Stimulated activated CD4-positive, alpha-beta T cell treated with anti-CD3 and anti-CD28 coated beads, TNF-alpha, amount 100 ng/mL, for 1 hour (primary cell): Measurements from ENCODE around the gene PUSL1.

Source experiments
- DNase-seq, 3 donors: peaks; one replicate each; pipeline ENCODE4 v3.0.0-alpha.2; 2020; ENCODE audit warnings: low read depth in 3 of 3, low spot score in 1 of 3

PUSL1 gene

DNA sequence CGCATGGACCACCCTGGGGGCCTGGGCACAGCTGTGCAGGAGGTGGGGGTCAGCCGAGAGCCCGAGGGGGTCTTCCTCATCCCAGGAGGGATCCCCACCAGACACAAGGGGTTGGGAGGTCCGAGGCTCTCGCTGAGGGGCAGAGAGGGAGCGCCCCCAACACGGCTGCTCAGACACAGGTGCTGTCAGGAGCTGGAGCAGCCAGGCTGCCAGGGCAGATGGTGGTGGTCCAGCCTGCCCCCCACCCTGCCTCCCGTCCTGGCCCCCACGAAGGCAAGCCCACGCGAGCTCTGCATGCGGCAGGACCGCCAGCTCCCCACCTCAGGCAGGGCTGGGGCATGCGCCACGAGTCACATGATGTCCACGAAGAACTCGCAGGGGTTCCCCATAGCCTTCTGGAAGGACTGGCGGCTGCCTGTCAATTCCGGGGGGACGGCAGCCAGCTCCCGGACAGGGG lies 27.4 kb downstream of the PUSL1 start:
- no peak for DNase-seq

DNA sequence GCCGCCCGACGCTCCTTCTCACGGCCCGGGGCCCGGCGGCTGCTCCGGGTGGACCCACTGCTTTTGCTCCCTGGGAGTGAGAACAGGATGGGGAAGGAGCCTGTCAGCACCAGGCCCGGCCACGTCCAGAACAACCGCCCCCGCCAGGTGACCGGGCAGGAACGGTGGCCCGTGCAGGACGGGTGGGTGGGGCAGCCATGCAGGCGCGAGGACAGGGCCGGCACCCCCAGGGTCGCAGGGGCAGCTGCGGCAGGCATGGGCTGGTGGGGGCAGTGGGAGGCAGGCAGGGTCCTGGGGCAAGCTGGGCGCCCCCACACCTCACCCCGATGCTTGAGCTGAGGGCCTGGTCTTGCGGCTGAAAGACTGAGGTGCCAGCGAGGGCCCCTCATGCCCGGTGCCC lies 28.0 kb downstream of the PUSL1 start:
- no peak for DNase-seq

DNA sequence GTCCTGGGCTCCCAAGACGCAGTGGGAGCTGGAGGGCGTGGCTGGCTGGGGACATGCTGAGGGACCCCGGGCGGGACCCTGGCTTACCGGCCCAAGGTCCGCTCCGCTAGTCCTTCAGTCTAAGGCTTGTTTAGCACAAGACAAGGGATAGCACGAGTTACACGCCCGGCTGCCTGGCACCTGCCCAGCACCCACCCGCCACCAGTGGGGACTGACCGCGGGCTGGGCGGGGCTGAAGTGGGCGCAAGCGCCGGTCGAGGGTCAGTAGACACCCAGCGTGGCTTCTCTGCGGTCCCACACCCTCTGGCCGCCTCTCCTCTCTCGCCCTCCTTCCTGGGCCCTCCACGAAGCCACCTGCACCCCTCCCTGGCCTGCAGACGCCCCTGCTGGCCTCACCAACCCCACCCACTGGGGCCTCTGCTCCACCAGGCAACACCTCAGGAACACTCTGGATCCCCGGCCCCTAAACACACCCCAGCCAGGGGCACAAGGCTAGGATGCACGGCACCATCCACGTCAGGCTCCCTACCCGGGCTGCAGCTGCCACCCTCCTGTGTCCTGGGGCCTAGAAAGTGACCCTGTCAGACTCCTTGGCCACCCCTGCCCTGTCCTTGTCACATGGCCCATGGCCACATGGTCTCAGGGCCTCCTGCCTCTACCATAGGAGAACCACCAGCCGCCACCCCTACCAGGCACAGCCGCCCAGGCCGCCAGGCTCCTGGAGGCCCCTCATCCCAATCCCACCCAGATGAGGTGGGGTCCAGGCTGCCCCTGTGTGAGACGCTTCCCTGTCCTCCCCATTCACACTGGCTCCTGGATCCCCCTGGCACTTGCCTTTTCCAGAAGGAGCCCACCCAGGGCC lies 28.8 kb downstream of the PUSL1 start:
- DNase-seq: no peak

DNA sequence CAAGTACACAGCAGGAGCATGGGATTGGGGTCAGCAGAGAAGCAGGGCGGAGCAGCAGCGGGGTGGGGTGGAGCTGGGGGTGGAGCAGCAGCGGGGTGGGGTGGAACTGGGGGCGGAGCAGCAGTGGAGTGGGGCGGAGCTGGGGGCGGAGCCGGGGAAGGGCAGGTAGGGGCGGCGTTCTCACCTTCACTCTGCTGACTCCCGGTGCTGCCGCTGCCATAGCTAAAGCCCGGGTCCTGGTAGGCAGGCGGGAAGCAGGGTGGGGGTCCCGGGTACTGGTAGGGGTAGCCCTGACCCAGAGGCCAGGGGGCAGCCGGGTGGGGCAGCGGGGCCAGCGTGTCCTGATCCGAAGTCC lies 29.4 kb downstream of the PUSL1 start:
- no peak for DNase-seq

DNA sequence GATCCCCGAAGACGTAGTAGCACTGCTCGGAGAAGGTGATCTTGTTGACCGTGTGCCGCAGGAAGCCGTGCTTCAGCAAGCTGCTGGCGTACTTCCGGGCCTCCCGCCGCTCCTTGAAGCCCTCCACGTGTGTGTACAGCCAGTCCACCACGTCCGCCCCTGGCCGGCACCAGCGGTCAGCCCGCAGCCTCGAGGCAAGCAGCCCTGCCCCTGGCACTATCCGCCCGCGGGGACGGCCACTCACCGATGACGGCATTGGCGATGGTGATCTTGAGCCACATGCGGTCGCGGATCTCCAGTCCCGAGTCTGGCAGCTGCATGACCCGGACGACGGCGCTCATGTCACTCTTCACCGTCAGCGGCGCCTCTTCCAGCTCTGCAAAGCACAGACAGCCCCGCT lies 29.9 kb downstream of the PUSL1 start:
- no peak for DNase-seq

DNA sequence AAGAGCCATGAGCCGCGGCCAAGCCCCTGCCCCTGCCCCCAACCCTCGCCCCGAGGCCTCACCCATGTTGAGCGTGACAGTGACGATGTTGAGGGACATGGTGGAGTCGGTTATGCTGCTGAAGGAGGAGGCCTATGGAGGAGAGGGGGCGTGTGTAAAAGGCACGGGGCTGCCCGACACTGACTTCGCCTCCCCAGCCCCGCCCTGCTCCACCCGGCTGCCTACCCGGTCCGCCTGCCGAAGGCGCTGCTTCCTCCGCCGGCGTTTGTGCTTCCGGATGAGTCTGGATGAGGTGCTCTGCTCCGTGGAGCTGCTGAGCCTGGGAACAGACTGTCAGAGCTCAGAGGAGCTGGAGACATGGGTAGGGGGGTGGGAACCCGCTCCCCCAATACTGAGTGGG lies 31.8 kb downstream of the PUSL1 start:
- DNase-seq: no peak

DNA sequence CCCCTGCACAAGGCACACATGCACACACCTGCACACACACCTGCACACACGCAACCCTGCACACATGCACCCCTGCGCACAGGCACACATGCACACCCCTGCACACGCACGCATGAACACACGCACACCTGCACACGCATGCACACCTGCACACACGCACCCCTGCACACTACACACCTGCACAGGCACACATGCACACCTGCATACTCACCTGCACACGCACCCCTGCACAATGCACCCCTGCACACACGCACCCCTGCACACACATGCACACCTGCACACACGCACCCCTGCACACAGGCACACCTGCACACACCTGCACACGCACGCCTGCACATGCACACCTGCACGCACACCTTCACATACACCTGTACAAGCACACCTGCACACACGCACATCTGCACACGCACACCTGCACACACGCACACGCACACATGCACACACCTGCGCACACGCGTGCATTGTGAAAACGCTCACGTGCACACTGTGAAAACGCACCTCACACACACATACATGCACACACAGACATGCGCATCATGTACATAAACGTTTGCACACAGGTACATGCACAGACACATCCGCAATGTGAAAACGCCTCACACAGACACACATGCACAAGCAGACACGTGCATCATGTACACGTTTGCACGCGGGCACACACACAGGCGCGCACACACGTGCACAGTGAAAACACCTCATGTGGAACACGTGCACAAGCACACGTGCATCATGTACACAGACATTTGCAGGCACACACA lies 32.6 kb downstream of the PUSL1 start:
- no peak for DNase-seq

DNA sequence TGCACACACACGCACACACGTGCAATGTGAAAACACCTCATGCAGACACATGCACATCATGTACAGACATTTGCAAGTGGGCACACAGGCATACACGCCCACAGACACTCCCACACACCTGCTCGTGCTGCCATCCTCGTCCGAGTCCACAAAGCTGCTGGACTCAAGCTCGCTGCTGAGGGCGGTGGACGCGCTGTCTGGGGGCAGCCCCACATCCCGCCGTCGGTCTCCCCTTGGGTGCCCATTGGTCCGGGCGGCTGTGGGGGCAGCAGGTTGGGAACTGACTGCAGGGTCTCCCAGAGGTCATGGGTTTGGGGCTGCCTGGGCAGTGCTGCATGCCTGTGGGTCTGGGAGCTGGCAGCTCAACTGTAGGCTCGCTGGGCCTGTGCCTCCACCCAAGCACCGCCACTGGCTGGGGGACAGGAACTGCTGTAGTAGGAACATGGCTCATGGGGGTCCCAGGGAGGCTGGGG lies 33.2 kb downstream of the PUSL1 start:
- DNase-seq: no peak

DNA sequence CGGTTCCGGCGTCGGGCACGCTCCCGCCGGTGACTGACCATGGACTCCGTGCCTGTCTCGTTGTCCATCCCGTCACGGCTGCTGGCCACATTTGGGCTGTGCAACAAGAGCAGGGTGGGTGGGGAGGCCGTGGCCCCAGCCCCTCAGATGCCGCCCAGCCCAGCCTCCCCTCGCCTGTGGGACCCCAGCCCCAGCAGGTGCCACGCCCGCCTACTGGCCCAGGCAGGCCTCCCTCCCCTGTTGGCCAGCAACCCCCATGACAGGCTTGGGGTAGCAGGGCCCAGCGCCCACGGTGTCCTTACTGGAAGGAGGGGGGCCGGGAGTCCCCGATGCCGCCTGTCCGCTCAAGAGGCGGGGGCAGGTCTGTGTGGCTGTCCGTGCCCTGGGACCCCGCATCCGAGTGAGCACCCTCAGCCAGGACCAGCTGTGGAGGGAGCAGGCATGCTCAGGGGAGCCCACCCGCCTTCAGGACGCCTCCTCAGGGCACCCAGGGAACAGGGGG lies 33.7 kb downstream of the PUSL1 start:
- no peak for DNase-seq

DNA sequence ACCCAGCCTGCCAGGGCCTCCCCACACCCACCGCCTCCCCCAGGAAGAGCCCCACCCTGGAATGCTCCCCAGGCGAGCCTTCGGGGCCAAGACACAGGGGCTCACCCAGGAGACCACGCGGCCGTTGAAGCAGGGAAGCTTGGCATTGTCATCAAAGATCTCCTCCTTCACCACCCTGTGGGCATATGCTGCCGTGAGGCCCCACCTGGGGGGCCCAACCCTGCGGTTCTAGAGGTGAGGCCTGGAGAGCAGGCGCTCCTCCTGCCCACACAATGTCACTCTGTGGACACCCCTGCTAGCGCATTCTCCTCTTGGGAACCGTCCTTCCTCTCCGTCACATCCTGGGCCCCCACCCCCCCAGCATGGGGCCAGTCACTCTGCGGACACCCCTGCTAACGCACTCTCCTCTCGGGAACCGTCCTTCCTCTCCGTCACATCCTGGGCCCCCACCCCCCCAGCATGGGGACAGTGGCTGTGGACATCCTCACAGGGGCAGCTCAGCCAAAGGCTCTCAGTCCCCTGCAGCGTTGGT lies 34.3 kb downstream of the PUSL1 start:
- no peak for DNase-seq

DNA sequence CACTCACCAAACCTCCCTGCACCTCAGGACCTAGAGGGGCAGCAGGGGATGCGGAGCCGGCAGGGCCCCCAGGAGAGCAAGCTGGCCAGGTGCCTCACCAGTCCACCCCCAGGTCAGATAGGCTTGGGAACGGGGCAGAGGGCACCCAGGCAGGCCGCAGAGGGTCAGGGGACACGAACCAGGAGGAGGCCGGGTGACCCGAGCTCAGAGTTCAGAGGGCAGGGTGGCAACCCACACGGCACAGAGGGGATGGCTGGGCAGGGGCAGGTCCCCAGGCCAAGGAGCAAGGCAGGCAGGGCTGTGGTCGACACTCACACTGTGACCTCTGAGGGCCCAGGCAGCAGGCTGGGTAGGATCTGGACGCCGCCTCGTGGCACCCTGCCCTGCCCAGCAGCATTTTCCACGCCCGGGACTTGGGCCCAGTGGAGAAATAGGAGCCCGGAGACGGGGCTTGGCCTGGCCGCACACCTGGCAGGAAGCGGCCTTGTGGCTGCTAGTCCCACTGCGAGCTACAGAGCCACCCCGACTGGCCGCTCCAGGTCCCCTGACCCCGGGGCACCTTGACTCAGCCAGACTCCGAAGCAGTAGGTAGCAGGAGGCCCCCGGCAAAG lies 35.5 kb downstream of the PUSL1 start:
- no peak for DNase-seq

DNA sequence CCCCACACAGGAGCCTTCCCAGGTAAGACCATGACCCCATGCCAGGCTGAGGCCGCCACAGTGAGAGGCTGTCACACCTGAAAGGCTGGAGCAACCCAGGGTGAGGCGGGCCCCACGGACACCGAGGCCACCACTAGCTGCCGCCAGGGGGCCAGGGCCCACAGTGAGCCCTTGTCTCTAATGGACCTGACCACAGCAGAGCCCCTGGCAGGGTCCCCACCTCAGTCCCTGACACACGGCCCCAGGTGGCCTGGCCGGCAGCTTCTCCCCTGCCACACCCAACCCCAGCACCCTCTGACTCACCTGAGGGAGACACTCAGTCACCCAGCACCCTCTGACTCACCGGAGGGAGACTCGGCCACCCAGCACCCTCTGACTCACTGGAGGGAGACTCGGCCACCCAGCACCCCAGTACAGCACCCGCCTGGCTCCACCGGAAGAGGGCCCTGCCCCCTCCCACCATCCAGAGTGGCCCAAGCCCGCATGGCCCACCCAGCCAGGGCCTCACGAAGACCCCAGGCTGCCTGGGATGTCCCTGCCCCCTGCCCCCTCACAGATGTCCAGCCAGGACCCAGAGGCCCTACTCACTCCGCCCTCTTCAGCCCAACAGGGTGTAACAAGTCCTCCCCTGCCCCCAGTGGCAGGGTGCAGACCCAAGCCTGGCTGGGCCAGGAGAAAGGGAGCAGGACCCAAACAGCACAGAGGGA lies 36.4 kb downstream of the PUSL1 start:
- no peak for DNase-seq

DNA sequence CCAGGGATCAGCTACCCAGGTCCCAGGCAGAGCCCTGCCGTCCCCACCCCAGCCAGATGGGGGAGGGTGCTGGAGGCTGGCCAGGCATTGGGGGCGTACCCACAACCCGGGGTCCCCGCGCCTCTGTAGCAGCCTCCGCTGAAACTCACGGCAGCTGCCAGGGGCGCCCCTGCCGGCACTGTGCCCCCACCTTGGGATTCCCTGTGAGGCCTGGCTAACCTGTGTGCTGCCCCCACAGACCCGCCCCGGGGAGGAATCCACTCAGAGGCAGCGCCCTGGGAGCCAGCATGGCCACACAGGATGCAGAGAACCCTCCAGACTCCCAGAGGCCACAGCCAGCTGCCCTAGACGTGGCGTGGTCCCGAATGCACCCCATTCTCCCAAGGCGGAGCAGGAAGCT lies 37.0 kb downstream of the PUSL1 start:
- DNase-seq: no peak

DNA sequence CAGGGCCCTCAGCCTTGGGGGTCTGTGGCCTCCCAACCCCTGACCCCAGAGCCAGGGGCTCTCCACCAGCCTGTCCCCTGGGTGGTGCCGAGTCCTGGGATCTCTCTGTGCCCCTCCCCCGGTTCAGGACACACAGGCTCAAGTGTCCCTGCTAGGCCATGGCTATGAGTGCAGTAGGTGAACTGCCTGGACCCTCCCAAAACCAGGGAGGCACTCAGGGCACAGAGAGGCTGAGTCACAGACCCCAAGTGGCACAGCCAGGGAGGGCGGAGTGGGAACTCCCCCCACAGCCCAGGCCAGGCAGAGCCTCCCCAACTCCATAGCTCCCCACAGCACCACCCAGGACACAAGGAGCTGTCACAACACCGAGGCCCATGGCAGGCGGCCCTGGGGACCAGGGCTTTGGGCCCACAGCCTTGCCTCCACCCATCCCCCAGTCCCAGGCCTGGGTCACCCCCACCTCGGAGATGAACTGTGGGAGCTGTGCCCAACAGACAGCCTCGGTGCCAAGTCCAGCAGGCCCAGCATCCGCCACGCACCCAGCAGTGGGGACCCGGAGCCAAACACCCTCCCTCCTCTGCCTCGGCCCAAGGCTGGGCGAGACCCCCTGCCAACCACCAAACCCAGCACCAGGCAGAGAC lies 37.6 kb downstream of the PUSL1 start:
- DNase-seq: no peak

DNA sequence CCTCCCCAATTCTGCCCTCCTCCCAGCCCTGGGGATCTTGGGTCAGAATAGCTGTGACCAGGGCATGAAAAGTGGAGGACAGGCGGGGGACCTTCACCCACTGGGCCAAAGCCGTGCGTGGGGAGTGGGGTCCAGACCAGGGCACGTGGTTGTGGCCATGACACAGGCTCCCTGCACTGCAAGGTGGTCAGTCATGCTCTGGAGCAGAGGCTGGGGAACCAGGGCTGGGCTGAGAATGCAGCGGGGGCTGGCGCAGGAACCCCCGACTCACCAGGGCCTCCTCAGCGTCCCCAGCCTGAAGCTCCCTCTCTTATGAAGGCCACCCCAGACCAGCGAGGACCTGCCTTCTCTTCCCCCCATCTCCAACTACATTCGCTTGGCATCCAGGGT lies 38.1 kb downstream of the PUSL1 start:
- DNase-seq: no peak

DNA sequence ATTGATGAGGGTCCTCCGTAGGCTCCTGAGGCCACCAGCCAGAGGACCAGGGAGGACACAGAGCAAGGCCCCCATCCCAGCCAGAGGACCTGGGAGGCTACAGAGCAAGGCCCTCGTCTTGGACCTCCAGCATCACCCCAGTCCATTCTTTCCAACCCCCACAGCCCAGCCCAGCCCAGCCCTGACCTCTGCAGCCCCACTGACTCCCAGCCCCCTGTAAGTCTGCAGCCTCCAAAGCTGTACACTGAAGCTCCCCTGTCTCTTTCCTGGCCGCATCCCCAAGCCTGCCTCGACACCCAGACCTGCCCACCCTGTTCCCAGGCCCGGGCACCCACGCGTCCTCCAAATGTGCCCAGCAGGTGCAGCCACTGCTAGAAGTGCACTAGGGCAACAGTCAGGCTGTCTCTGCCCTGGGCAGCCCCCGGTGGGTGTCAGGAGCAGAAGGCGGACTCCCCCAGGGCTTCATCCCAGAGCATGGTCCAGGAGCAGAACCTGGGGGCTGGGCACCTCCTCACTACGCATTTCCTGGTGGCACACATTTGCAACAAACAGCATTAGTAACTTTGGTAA lies 38.7 kb downstream of the PUSL1 start:
- DNase-seq: no peak

DNA sequence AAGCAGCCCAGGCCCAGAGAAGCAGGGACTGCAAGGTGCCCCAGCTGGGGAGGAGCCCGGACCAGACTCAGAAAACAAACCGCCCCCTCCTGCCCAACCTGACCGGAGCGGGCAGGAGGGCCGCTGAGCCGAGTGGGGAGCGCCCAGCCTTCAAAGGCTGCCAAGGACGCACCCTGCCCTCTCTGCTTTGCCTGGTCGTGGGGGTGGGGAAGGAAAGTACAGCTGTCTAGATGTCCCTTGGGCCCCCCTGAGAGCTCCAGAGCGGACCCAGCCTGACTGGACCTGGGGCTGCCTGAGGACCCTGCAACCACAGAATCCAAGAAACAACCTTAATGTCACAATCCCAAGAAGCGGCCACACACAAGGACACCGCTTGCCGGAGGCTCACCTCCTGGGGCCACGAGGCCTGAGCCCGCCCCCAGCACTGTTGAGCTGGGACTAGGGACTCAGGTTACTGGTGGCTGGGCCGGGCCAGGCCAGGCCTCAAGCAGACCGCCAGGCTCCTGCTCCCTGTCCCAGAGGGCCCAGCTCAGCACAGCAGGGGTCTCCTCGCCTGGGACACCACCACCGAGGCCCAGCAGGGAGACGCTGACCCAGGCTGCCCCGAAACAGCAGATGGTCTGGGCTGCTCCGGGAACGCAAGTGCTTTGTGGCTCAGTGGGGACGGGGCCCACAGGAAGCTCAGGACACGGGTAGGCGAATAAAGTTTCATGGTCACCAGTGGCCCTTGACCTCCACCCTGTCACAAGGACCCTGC lies 39.4 kb downstream of the PUSL1 start:
- DNase-seq: no peak

DNA sequence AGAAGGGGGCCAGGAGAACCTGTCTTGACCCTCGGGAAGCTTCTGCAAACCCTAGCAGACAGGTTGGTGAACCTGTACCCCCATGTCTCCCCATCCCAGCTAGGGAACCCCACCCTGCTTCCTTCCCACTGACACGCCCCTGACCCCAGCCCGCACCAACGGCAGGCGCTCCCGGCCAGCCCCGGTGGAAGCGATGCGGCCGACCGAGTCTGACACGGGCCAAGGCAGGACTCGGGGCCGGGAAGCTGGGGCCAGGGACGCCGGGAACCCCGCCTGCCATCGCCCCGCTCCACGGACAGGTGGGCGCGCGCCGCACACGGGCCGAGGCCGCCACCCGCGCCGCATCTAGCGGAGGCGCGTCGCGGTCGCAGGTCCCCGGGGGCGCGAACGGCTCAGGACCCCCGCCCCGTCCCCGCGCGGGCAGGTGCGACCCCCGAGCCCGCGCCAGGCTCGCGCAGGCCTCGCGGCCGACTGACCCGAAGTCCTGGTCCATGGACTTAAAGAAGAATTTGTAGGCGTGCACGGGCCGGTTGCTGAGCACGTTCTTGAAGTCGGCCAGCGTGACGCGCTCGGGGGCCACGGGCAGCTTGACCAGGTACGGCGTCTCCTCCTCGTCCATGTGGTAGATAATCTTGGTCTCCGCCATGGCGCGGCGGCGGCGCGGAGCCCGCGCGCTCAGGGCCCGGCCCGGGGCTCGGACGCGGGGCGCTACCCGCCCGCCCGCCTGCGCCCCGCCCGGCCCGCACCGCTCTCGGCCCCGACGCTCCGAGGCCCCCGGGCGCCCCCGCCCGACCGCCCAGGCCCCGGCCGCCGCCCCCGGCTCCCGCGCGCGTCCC lies 40.2 kb downstream of the PUSL1 start:
- DNase-seq: no peak
